Liver (tissue), 9 donors: ENCODE results near the gene GALE. TPM values are rescaled to one million over a fixed set of nuclear protein-coding genes. Genes with fewer than 3 reads are reported as not detected.

Experiments used
- DNase-seq: peaks from one replicate; pipeline ENCODE4 v3.0.0-alpha.2; 2017; ENCODE audit warnings: low spot score
- H3K27ac ChIP-seq, 2 donors: one replicate each; pipeline ENCODE4 v1.7.0; 2013; ENCODE audit warnings: inconsistent platforms in 2 of 2, low read length in 2 of 2, control low read depth in 1 of 2, low read depth in 1 of 2, mild to moderate bottlenecking in 1 of 2
- H3K27me3 ChIP-seq, 4 donors: one replicate each; pipeline versions ENCODE4 v1.6.1 to v1.7.0; 2013; ENCODE audit warnings: low read length in 3 of 4, inconsistent platforms in 1 of 4, mild to moderate bottlenecking in 1 of 4, moderate library complexity in 1 of 4; ENCODE audit not compliant: control insufficient read depth in 4 of 4, insufficient read depth in 4 of 4
- H3K36me3 ChIP-seq, 4 donors: one replicate each; pipeline versions ENCODE4 v1.6.1 to v1.7.0; 2013; ENCODE audit warnings: low read length in 3 of 4, mild to moderate bottlenecking in 3 of 4, low read depth in 1 of 4, moderate library complexity in 1 of 4; ENCODE audit not compliant: control insufficient read depth in 4 of 4, insufficient read depth in 3 of 4
- H3K4me1 ChIP-seq, 4 donors: one replicate each; pipeline versions ENCODE4 v1.6.1 to v1.7.0; 2013; ENCODE audit warnings: low read length in 3 of 4, mild to moderate bottlenecking in 3 of 4, moderate library complexity in 1 of 4; ENCODE audit not compliant: control insufficient read depth in 4 of 4, insufficient read depth in 4 of 4
- H3K4me3 ChIP-seq, 3 donors: one replicate each; pipeline versions ENCODE4 v1.6.1 to v1.7.0; 2013; ENCODE audit warnings: low read length in 3 of 3, control low read depth in 1 of 3, low read depth in 1 of 3, mild to moderate bottlenecking in 1 of 3
- H3K9ac ChIP-seq, 2 donors: one replicate each; pipeline ENCODE4 v1.7.0; 2013; ENCODE audit warnings: low read length in 2 of 2, mild to moderate bottlenecking in 2 of 2, moderate library complexity in 2 of 2, control low read depth in 1 of 2, low read depth in 1 of 2
- H3K9me3 ChIP-seq, 4 donors: one replicate each; pipeline versions ENCODE4 v1.6.1 to v1.7.0; 2013; ENCODE audit warnings: low read length in 3 of 4; ENCODE audit not compliant: control insufficient read depth in 4 of 4
- EGR1 ChIP-seq, 2 donors: IDR thresholded peaks; 2 replicates each; pipeline ENCODE4 v1.6.1; 2016 to 2018; ENCODE audit warnings: antibody characterized with exemption in 2 of 2, low read depth in 2 of 2
- FOXA1 ChIP-seq: IDR thresholded peaks from 2 replicates; pipeline ENCODE4 v1.6.1; 2016; ENCODE audit warnings: antibody characterized with exemption
- FOXA2 ChIP-seq: IDR thresholded peaks from 2 replicates; pipeline ENCODE4 v1.6.1; 2016; ENCODE audit warnings: antibody characterized with exemption
- GABPA ChIP-seq, 2 donors: IDR thresholded peaks in 1 of 2; conservative IDR thresholded peaks in 1 of 2; 2 replicates each; pipeline ENCODE4 v1.6.1; 2016; ENCODE audit warnings: antibody characterized with exemption in 2 of 2, mild to moderate bottlenecking in 1 of 2, moderate library complexity in 1 of 2
- HNF4A ChIP-seq, 2 donors: conservative IDR thresholded peaks; 2 replicates each; pipeline ENCODE4 v1.6.1; 2016; ENCODE audit warnings: antibody characterized with exemption in 2 of 2, mild to moderate bottlenecking in 2 of 2
- HNF4G ChIP-seq: IDR thresholded peaks from 2 replicates; pipeline ENCODE4 v1.6.1; 2016; ENCODE audit warnings: antibody characterized with exemption
- JUND ChIP-seq, 2 donors: IDR thresholded peaks; 2 replicates each; pipeline ENCODE4 v1.6.1; 2016; ENCODE audit warnings: antibody characterized with exemption in 2 of 2
- NR2F2 ChIP-seq: IDR thresholded peaks from 2 replicates; pipeline ENCODE4 v1.6.1; 2016; ENCODE audit warnings: antibody characterized with exemption
- RAD21 ChIP-seq, 2 donors: IDR thresholded peaks; 2 replicates each; pipeline ENCODE4 v1.6.1; 2016; ENCODE audit warnings: antibody characterized with exemption in 2 of 2, mild to moderate bottlenecking in 2 of 2
- RXRA ChIP-seq, 2 donors: IDR thresholded peaks; 2 replicates each; pipeline ENCODE4 v1.6.1; 2017 to 2018; ENCODE audit warnings: antibody characterized with exemption in 2 of 2, mild to moderate bottlenecking in 1 of 2
- SP1 ChIP-seq: IDR thresholded peaks from 2 replicates; pipeline ENCODE4 v1.6.1; 2018; ENCODE audit warnings: antibody characterized with exemption, mild to moderate bottlenecking
- TAF1 ChIP-seq: conservative IDR thresholded peaks from 2 replicates; pipeline ENCODE4 v1.6.1; 2016; ENCODE audit warnings: antibody characterized with exemption, mild to moderate bottlenecking
- YY1 ChIP-seq: IDR thresholded peaks from 2 replicates; pipeline ENCODE4 v1.6.1; 2016; ENCODE audit warnings: antibody characterized with exemption, mild to moderate bottlenecking
- ZBTB33 ChIP-seq: IDR thresholded peaks from 2 replicates; pipeline ENCODE4 v1.6.1; 2016; ENCODE audit warnings: antibody characterized with exemption
- WGBS: extraction: QIAGEN DNeasy Blood & Tissue Kit; methylation state at CpG from one replicate; pipeline ENCODE4 v1.1.7; 2013; 5-methylcytosine and 5-hydroxymethylcytosine counted together
- polyA plus RNA-seq, 2 donors: library from polyadenylated mRNA; stranded (reverse) in 1 of 2; unstranded in 1 of 2; fragments of 200-250 nt in 1 of 2; fragments of >200 nt in 1 of 2; fragmentation: Nextera tagmentation in 1 of 2; extraction: Ambion mirVana in 1 of 2; gene quantifications; one replicate each; pipeline versions ENCODE4 v1.2.1 to v1.2.3, GENCODE V29; 2013 to 2015
- total RNA-seq, 2 donors: library from RNA; depleted of rRNA; stranded (reverse); fragments of >200 nt; gene quantifications; one replicate each; pipeline ENCODE4 v1.2.3, GENCODE V29; 2014
- TF ChIP-seq, protein P1 (sequence below): IDR thresholded peaks from 2 replicates; pipeline ENCODE4 v1.6.1; 2016; ENCODE audit warnings: antibody characterized with exemption
- TF ChIP-seq, protein P2 (sequence below): IDR thresholded peaks from 2 replicates; pipeline ENCODE4 v1.6.1; 2016; ENCODE audit warnings: antibody characterized with exemption, mild to moderate bottlenecking
- TF ChIP-seq, protein P3 (sequence below): fragments of 150-350 bp; IDR thresholded peaks from 2 replicates; pipeline ENCODE4 v1.5.1; 2017; ENCODE audit warnings: improper control_type of control experiment, low read depth, low read length; ENCODE audit not compliant: missing input control
- TF ChIP-seq, protein P4 (sequence below): IDR thresholded peaks from 2 replicates; pipeline ENCODE4 v1.6.1; 2016; ENCODE audit warnings: antibody characterized with exemption
- donor health status: healthy.
- donor health status: healthy.
- donor health status: healthy.
- donor health status: healthy.
- donor health status: healthy.

The GALE gene
- total and polyA plus RNA-seq, 4 donors: 22.9 to 43.4 (median 38.7) TPM

DNA sequence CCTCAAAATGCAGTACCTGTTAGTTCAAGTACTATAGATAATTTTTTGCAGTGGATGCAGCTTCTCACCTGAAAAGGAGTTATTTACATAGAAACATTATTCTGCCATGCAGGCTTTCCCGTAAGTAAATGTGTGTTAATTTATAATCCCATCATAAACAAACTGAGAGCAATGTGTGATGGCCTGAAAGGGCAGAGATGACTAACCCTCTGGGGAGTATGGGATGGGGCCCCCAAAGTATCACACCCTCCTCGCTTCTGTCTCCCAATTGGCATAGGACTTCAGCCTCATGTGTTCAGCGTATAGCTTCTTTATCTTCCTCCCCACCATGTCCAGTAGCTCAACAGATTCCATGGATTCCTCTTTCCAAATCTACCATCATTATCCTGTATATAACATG is 17.1 kb upstream of the GALE start:
- TF ChIP-seq ZBTB33 (no peak), TAF1 (no peak), HNF4A (conservative IDR thresholded peaks at IDR 0.05) (no peak), SP1 (no peak), RAD21 (IDR thresholded peaks at IDR 0.05) (no peak), RXRA (IDR thresholded peaks at IDR 0.05) (no peak), EGR1 (IDR thresholded peaks at IDR 0.05; ENCODE audit: low read depth in 2 of 2) (no peak), HNF4G (no peak), FOXA2 (no peak), JUND (IDR thresholded peaks at IDR 0.05) (no peak), NR2F2 (no peak), FOXA1 (no peak), GABPA (IDR thresholded peaks at IDR 0.05 in 1 of 2, conservative IDR thresholded peaks at IDR 0.05 in 1 of 2) (no peak)
- TF ChIP-seq, protein P1, sequence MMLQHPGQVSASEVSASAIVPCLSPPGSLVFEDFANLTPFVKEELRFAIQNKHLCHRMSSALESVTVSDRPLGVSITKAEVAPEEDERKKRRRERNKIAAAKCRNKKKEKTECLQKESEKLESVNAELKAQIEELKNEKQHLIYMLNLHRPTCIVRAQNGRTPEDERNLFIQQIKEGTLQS: no peak
- TF ChIP-seq, protein P2, sequence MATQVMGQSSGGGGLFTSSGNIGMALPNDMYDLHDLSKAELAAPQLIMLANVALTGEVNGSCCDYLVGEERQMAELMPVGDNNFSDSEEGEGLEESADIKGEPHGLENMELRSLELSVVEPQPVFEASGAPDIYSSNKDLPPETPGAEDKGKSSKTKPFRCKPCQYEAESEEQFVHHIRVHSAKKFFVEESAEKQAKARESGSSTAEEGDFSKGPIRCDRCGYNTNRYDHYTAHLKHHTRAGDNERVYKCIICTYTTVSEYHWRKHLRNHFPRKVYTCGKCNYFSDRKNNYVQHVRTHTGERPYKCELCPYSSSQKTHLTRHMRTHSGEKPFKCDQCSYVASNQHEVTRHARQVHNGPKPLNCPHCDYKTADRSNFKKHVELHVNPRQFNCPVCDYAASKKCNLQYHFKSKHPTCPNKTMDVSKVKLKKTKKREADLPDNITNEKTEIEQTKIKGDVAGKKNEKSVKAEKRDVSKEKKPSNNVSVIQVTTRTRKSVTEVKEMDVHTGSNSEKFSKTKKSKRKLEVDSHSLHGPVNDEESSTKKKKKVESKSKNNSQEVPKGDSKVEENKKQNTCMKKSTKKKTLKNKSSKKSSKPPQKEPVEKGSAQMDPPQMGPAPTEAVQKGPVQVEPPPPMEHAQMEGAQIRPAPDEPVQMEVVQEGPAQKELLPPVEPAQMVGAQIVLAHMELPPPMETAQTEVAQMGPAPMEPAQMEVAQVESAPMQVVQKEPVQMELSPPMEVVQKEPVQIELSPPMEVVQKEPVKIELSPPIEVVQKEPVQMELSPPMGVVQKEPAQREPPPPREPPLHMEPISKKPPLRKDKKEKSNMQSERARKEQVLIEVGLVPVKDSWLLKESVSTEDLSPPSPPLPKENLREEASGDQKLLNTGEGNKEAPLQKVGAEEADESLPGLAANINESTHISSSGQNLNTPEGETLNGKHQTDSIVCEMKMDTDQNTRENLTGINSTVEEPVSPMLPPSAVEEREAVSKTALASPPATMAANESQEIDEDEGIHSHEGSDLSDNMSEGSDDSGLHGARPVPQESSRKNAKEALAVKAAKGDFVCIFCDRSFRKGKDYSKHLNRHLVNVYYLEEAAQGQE: no peak
- TF ChIP-seq, protein P3, sequence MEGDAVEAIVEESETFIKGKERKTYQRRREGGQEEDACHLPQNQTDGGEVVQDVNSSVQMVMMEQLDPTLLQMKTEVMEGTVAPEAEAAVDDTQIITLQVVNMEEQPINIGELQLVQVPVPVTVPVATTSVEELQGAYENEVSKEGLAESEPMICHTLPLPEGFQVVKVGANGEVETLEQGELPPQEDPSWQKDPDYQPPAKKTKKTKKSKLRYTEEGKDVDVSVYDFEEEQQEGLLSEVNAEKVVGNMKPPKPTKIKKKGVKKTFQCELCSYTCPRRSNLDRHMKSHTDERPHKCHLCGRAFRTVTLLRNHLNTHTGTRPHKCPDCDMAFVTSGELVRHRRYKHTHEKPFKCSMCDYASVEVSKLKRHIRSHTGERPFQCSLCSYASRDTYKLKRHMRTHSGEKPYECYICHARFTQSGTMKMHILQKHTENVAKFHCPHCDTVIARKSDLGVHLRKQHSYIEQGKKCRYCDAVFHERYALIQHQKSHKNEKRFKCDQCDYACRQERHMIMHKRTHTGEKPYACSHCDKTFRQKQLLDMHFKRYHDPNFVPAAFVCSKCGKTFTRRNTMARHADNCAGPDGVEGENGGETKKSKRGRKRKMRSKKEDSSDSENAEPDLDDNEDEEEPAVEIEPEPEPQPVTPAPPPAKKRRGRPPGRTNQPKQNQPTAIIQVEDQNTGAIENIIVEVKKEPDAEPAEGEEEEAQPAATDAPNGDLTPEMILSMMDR: no peak
- H3K27ac ChIP-seq: no peak overlapping the region
- no peaks in the 10 kb centered on the region for H3K27me3 ChIP-seq
- peaks cover 0 to 4% (median 0%) of the 10 kb centered on the region in 4 donors for H3K4me1 ChIP-seq
- WGBS: 91% methylated on average over 3 of the region's 3 CpGs
- DNase-seq: no peak
- no peaks in the 10 kb centered on the region for H3K9me3 ChIP-seq
- H3K36me3 ChIP-seq: peaks cover 9 to 50% (median 41%) of the 10 kb centered on the region in 4 donors
- no peak overlapping the region for H3K4me3 ChIP-seq
- H3K9ac ChIP-seq: no peak overlapping the region

DNA sequence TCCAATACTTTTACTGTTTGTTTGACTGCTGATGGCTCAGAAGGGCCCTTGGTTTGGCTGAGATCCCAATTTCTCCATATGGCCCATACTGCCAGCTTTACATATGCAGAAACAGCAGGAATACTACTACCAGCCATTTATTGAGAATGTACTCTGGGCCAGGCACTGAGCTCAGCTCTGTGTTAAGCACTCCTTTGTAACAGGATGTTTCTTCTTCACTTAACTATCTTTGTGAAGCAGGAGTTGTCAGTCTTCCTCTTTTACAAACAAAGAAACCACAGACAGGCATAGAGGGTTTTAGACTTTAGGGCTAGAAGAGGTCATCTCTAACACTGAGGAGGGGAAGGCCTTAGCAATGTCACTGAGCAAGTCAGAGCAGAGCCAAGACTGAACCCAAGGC is 16.4 kb upstream of the GALE start:
- peaks cover 9 to 56% (median 46%) of the 10 kb centered on the region in 4 donors for H3K36me3 ChIP-seq
- no peaks in the 10 kb centered on the region for H3K4me1 ChIP-seq
- H3K27ac ChIP-seq: no peak overlapping the region
- H3K9ac ChIP-seq: no peak overlapping the region
- H3K9me3 ChIP-seq: no peaks in the 10 kb centered on the region
- no peaks in the 10 kb centered on the region for H3K27me3 ChIP-seq
- no peak for DNase-seq
- H3K4me3 ChIP-seq: no peak overlapping the region
- TF ChIP-seq FOXA1: no peak
- TF ChIP-seq RAD21 (IDR thresholded peaks at IDR 0.05): no peak
- TF ChIP-seq GABPA (IDR thresholded peaks at IDR 0.05 in 1 of 2, conservative IDR thresholded peaks at IDR 0.05 in 1 of 2): no peak
- TF ChIP-seq, protein P1: no peak
- no peak for TF ChIP-seq RXRA (IDR thresholded peaks at IDR 0.05)
- TF ChIP-seq, protein P4, sequence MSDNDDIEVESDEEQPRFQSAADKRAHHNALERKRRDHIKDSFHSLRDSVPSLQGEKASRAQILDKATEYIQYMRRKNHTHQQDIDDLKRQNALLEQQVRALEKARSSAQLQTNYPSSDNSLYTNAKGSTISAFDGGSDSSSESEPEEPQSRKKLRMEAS: no peak
- no peak for TF ChIP-seq EGR1 (IDR thresholded peaks at IDR 0.05; ENCODE audit: low read depth in 2 of 2)
- no peak for TF ChIP-seq YY1
- TF ChIP-seq TAF1: no peak
- no peak for TF ChIP-seq JUND (IDR thresholded peaks at IDR 0.05)
- no peak for TF ChIP-seq NR2F2
- TF ChIP-seq HNF4G: no peak
- TF ChIP-seq HNF4A (conservative IDR thresholded peaks at IDR 0.05): no peak
- TF ChIP-seq, protein P3: no peak
